ENCODE data around the gene CNN1.
"Not testable (repeated sequence)": the region's sequence is repeated elsewhere in the genome, so short reads cannot be mapped to it uniquely, and the experiment has no call there.

The CNN1 gene

GRCh38 chr19:11596156-11596555 is 57.5 kb downstream of the CNN1 start:
- Histone ChIP-seq H3K79me2 (ENCODE audit: control insufficient read depth, insufficient read depth, low read length) (peaks cover 29% of the 10 kb centered on the region), H3K79me1 (ENCODE audit: low read length) (peaks cover 5% of the 10 kb centered on the region), H3K36me3 (ENCODE audit: control insufficient read depth, insufficient read depth, low read length) (no peaks in the 10 kb centered on the region), H3K27me3 (ENCODE audit: insufficient read depth, low read length, poor library complexity) (no peaks in the 10 kb centered on the region), H2BK120ac (ENCODE audit: low read depth, low read length) (no peak overlapping the region), H3K56ac (ENCODE audit: low read length) (peak overlapping the region; percentile 17), H2AK5ac (ENCODE audit: low read length) (no peak overlapping the region), H3K18ac (ENCODE audit: low read length) (no peak overlapping the region), H3K23ac (ENCODE audit: low read length) (peak overlapping the region; percentile 66), H3K27ac (ENCODE audit: low read depth, low read length) (no peak overlapping the region), H4K5ac (ENCODE audit: low read length) (no peak overlapping the region), H3K4me2 (ENCODE audit: low read length) (no peak overlapping the region), H4K8ac (ENCODE audit: low read depth, low read length) (no peak overlapping the region), H2BK15ac (replicated peaks; ENCODE audit: low read depth) (no peak overlapping the region), H3K9ac (ENCODE audit: low read length) (no peak overlapping the region), H3K4me1 (ENCODE audit: control insufficient read depth, low read depth, low read length) (no peaks in the 10 kb centered on the region), H3K4me3 (ENCODE audit: low read length) (no peak overlapping the region), H2BK5ac (ENCODE audit: low read length) (no peak overlapping the region), H3K4ac (ENCODE audit: low read depth, low read length) (no peak overlapping the region)
- DNase-seq: no peak
- WGBS (ENCODE audit: extremely low coverage, insufficient coverage, low lambda C conversion rate): no CpG with 5 or more reads among the region's 10 CpGs

DNA sequence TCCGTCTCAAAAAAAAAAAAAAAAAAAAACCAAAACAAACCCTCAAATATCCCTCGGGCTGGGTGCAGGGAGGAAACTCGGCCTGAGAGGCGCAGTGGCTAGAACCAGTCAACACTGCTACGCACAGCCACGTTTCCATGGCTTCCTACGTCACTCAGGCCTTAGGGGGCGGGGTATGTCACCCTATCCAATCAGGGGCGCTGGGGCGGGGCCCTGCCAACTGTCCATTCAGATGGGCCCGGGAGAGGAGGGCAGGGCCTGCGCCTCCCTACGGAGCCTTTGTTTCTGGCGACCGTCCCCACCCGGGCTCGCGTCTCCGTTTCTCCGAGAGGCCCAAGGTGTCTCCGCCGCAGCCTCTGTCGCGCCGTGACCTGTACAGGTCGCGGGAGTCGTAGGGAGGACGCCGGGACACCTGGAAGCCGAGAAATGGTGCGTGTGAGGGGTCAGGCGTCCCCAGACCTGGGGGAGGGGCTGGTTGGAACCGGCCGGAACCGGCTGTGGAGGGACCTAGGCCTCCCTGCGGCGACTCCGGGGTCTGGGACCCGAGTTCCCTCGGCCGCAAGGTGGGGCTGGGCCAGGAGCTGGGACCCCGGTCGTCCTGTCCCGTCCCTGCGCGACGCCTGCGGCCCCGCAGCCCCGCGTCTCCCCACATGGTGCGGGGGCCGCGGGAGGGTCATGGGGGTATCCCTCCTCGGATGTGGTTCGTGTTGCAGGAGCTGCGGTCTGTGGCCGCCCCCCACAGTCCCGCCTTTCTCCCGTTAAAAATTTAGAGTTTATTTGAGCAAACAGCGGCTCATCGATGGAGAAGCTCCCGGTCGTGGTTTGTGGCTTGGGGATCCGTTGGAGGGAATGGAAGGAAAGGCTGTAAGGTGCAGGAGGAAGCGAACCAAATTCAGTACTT is 58.8 kb downstream of the CNN1 start, which contains the start of gene ZNF627:
Gene ZNF627, plus strand, starts transcription at position 282 of the 901 bp plus-strand sequence. Its CDS starts 145 bp downstream, at position 427.
- H3K56ac ChIP-seq (ENCODE audit: low read length): peak within 1 kb of the TSS; percentile 87
- H3K27ac ChIP-seq (ENCODE audit: low read depth, low read length): peak within 1 kb of the TSS; percentile 14
- peak within 1 kb of the TSS; percentile 1 for H4K8ac ChIP-seq (ENCODE audit: low read depth, low read length)
- H3K4ac ChIP-seq (ENCODE audit: low read depth, low read length): peak within 1 kb of the TSS; percentile 94
- no CpG with 5 or more reads among the region's 67 CpGs for WGBS (ENCODE audit: extremely low coverage, insufficient coverage, low lambda C conversion rate)
- peak within 1 kb of the TSS; percentile 72 for H3K18ac ChIP-seq (ENCODE audit: low read length)
- no peaks in the 10 kb centered on the region for H3K4me1 ChIP-seq (ENCODE audit: control insufficient read depth, low read depth, low read length)
- peak within 1 kb of the TSS; percentile 49 for H3K4me2 ChIP-seq (ENCODE audit: low read length)
- H3K4me3 ChIP-seq (ENCODE audit: low read length): peak within 1 kb of the TSS; percentile 59
- H2AK5ac ChIP-seq (ENCODE audit: low read length): peak within 1 kb of the TSS; percentile 92
- peak within 1 kb of the TSS; percentile 44 for H2BK5ac ChIP-seq (ENCODE audit: low read length)
- peaks cover 13% of the 10 kb centered on the region for H3K79me1 ChIP-seq (ENCODE audit: low read length)
- peak; percentile 99 for DNase-seq
- H3K36me3 ChIP-seq (ENCODE audit: control insufficient read depth, insufficient read depth, low read length): no peaks in the 10 kb centered on the region
- H3K9ac ChIP-seq (ENCODE audit: low read length): peak within 1 kb of the TSS; percentile 66
- no peak within 1 kb of the TSS for H2BK120ac ChIP-seq (ENCODE audit: low read depth, low read length)
- peak within 1 kb of the TSS; percentile 94 for H3K23ac ChIP-seq (ENCODE audit: low read length)
- no peaks in the 10 kb centered on the region for H3K27me3 ChIP-seq (ENCODE audit: insufficient read depth, low read length, poor library complexity)
- peaks cover 39% of the 10 kb centered on the region for H3K79me2 ChIP-seq (ENCODE audit: control insufficient read depth, insufficient read depth, low read length)
- H2BK15ac ChIP-seq (replicated peaks; ENCODE audit: low read depth): no peak within 1 kb of the TSS
- H4K5ac ChIP-seq (ENCODE audit: low read length): no peak within 1 kb of the TSS

- no peaks in the 10 kb centered on the region for H3K36me3 ChIP-seq (ENCODE audit: control insufficient read depth, insufficient read depth, low read length)
- no peaks in the 10 kb centered on the region for H3K4me1 ChIP-seq (ENCODE audit: control insufficient read depth, low read depth, low read length)
- H2BK15ac ChIP-seq (replicated peaks; ENCODE audit: low read depth): no peak overlapping the region
- H3K56ac ChIP-seq (ENCODE audit: low read length): peak overlapping the region; percentile 87
- H3K23ac ChIP-seq (ENCODE audit: low read length): peak overlapping the region; percentile 94
- no peak overlapping the region for H3K27ac ChIP-seq (ENCODE audit: low read depth, low read length)
- 100% methylated on average over 1 of the region's 10 CpGs for WGBS (ENCODE audit: extremely low coverage, insufficient coverage, low lambda C conversion rate)
- no peak overlapping the region for H4K8ac ChIP-seq (ENCODE audit: low read depth, low read length)
- H3K9ac ChIP-seq (ENCODE audit: low read length): peak overlapping the region; percentile 66
- no peaks in the 10 kb centered on the region for H3K27me3 ChIP-seq (ENCODE audit: insufficient read depth, low read length, poor library complexity)
- H3K79me2 ChIP-seq (ENCODE audit: control insufficient read depth, insufficient read depth, low read length): peaks cover 45% of the 10 kb centered on the region
- peaks cover 17% of the 10 kb centered on the region for H3K79me1 ChIP-seq (ENCODE audit: low read length)
- H3K18ac ChIP-seq (ENCODE audit: low read length): peak overlapping the region; percentile 72
- no peak overlapping the region for H3K4ac ChIP-seq (ENCODE audit: low read depth, low read length)
- peak overlapping the region; percentile 59 for H3K4me3 ChIP-seq (ENCODE audit: low read length)
- H3K4me2 ChIP-seq (ENCODE audit: low read length): peak overlapping the region; percentile 49
- peak overlapping the region; percentile 92 for H2AK5ac ChIP-seq (ENCODE audit: low read length)
- no peak for DNase-seq
- H2BK5ac ChIP-seq (ENCODE audit: low read length): no peak overlapping the region
- no peak overlapping the region for H4K5ac ChIP-seq (ENCODE audit: low read length)
- no peak overlapping the region for H2BK120ac ChIP-seq (ENCODE audit: low read depth, low read length)
Measured at GRCh38 chr19:11598103-11598483, 59.4 kb downstream of the CNN1 start.

GRCh38 chr19:11598746-11599145 is 60.1 kb downstream of the CNN1 start:
- H4K8ac ChIP-seq (ENCODE audit: low read depth, low read length): no peak overlapping the region
- H3K27ac ChIP-seq (ENCODE audit: low read depth, low read length): no peak overlapping the region
- no peak overlapping the region for H2AK5ac ChIP-seq (ENCODE audit: low read length)
- peaks cover 50% of the 10 kb centered on the region for H3K79me2 ChIP-seq (ENCODE audit: control insufficient read depth, insufficient read depth, low read length)
- no peak overlapping the region for H3K23ac ChIP-seq (ENCODE audit: low read length)
- H2BK15ac ChIP-seq (replicated peaks; ENCODE audit: low read depth): no peak overlapping the region
- H3K4me3 ChIP-seq (ENCODE audit: low read length): no peak overlapping the region
- H3K9ac ChIP-seq (ENCODE audit: low read length): no peak overlapping the region
- H2BK5ac ChIP-seq (ENCODE audit: low read length): no peak overlapping the region
- H3K4me2 ChIP-seq (ENCODE audit: low read length): peak overlapping the region; percentile 4
- H3K36me3 ChIP-seq (ENCODE audit: control insufficient read depth, insufficient read depth, low read length): no peaks in the 10 kb centered on the region
- H2BK120ac ChIP-seq (ENCODE audit: low read depth, low read length): no peak overlapping the region
- no CpG with 5 or more reads among the region's 2 CpGs for WGBS (ENCODE audit: extremely low coverage, insufficient coverage, low lambda C conversion rate)
- peaks cover 17% of the 10 kb centered on the region for H3K79me1 ChIP-seq (ENCODE audit: low read length)
- DNase-seq: no peak
- no peak overlapping the region for H3K56ac ChIP-seq (ENCODE audit: low read length)
- no peak overlapping the region for H3K4ac ChIP-seq (ENCODE audit: low read depth, low read length)
- H3K18ac ChIP-seq (ENCODE audit: low read length): no peak overlapping the region
- no peak overlapping the region for H4K5ac ChIP-seq (ENCODE audit: low read length)
- H3K4me1 ChIP-seq (ENCODE audit: control insufficient read depth, low read depth, low read length): no peaks in the 10 kb centered on the region
- H3K27me3 ChIP-seq (ENCODE audit: insufficient read depth, low read length, poor library complexity): no peaks in the 10 kb centered on the region

DNA sequence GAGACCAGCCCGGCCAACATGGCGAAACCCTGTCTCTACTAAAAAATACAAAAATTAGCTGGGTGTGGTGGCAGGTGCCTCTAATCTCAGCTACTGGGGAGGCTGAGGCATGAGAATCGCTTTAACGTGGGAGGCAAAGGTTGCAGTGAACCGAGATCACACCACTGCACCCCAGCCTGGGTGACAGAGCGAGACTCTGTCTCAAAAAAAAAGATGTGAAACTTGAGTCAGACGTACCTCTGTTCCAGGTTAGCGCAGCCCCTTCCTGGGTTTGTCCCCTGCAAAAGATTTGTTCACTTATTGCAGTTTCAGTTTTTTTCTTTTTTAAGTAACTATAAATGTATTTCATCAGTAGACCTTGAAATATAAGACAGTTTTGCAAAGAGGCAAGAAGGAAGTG is 61.1 kb downstream of the CNN1 start:
- Histone ChIP-seq H3K79me1 (ENCODE audit: low read length) (peaks cover 22% of the 10 kb centered on the region), H3K79me2 (ENCODE audit: control insufficient read depth, insufficient read depth, low read length) (peaks cover 57% of the 10 kb centered on the region)
- H3K56ac ChIP-seq (ENCODE audit: low read length); H2BK120ac ChIP-seq (ENCODE audit: low read depth, low read length); H2AK5ac ChIP-seq (ENCODE audit: low read length); H4K8ac ChIP-seq (ENCODE audit: low read depth, low read length); H3K36me3 ChIP-seq (ENCODE audit: control insufficient read depth, insufficient read depth, low read length); DNase-seq; H2BK5ac ChIP-seq (ENCODE audit: low read length); H2BK15ac ChIP-seq (replicated peaks; ENCODE audit: low read depth); H3K27me3 ChIP-seq (ENCODE audit: insufficient read depth, low read length, poor library complexity); H3K4me2 ChIP-seq (ENCODE audit: low read length); H3K23ac ChIP-seq (ENCODE audit: low read length); H3K27ac ChIP-seq (ENCODE audit: low read depth, low read length); H3K4me1 ChIP-seq (ENCODE audit: control insufficient read depth, low read depth, low read length); H3K4ac ChIP-seq (ENCODE audit: low read depth, low read length); H3K4me3 ChIP-seq (ENCODE audit: low read length); H4K5ac ChIP-seq (ENCODE audit: low read length); H3K18ac ChIP-seq (ENCODE audit: low read length); H3K9ac ChIP-seq (ENCODE audit: low read length): not testable (repeated sequence)
- no CpG with 5 or more reads among the region's 8 CpGs for WGBS (ENCODE audit: extremely low coverage, insufficient coverage, low lambda C conversion rate)

All from mesendoderm (in vitro differentiated cells).